K562 (cell line): ENCODE data around the gene TMPRSS7. TPM values are rescaled to one million over a fixed set of nuclear protein-coding genes. Genes with fewer than 3 reads are reported as not detected.

Experiments
- HNRNPLL ChIP-seq: fragments of 200-400 bp; formaldehyde crosslinking; IDR thresholded peaks from 2 replicates; pipeline ENCODE4 v1.6.1; 2017; ENCODE audit warnings: low read length, low read depth, mild to moderate bottlenecking; ENCODE audit not compliant: poor library complexity, severe bottlenecking
- MEF2D ChIP-seq: conservative IDR thresholded peaks from 2 replicates; pipeline ENCODE4 v1.6.1; 2016; ENCODE audit warnings: low read depth, missing genetic modification characterization, missing compliant biosample characterization
- NEUROD1 ChIP-seq: fragments of 150-350 bp; IDR thresholded peaks from 2 replicates; pipeline ENCODE4 v1.6.1; 2014; ENCODE audit warnings: borderline replicate concordance, low read length, low read depth; ENCODE audit not compliant: partially characterized antibody
- POLR2H ChIP-seq: IDR thresholded peaks from 2 replicates; pipeline ENCODE4 v1.6.1; 2016; ENCODE audit warnings: missing genetic modification characterization, low read depth, mild to moderate bottlenecking, control low read depth, missing compliant biosample characterization, moderate library complexity
- RAD21 ChIP-seq, 2 experiments: fragments of 250-450 bp in 1 of 2; fragments of 450-650 bp in 1 of 2; sonication (Bioruptor Pico) in 1 of 2; formaldehyde crosslinking in 1 of 2; IDR thresholded peaks in 1 of 2; conservative IDR thresholded peaks in 1 of 2; 2 replicates each; pipeline versions ENCODE4 v1.4.0 to v1.8.0; 2020 to 2022; ENCODE audit warnings: mild to moderate bottlenecking in 2 of 2, moderate library complexity in 1 of 2
- RBM34 ChIP-seq: fragments of 200-400 bp; formaldehyde crosslinking; IDR thresholded peaks from 2 replicates; pipeline ENCODE4 v1.6.1; 2018; ENCODE audit warnings: low read length, borderline replicate concordance; ENCODE audit not compliant: insufficient read depth
- SMC3 ChIP-seq: conservative IDR thresholded peaks from 2 replicates; pipeline ENCODE4 v1.6.1; 2011; ENCODE audit warnings: low read depth, low read length, improper control_type of control experiment; ENCODE audit not compliant: insufficient read depth
- SPI1 ChIP-seq: IDR thresholded peaks from 2 replicates; pipeline ENCODE4 v1.6.1; 2011; ENCODE audit warnings: low read depth, low read length, control low read depth, borderline replicate concordance
- ZBED1 ChIP-seq: IDR thresholded peaks from 2 replicates; pipeline ENCODE4 v1.6.1; 2014
- ZBTB1 ChIP-seq: sonication (generic); formaldehyde crosslinking; IDR thresholded peaks from 2 replicates; pipeline ENCODE4 v1.8.1; 2023; ENCODE audit warnings: missing genetic modification reagents, low read depth, mild to moderate bottlenecking, borderline replicate concordance
- ZC3H4 ChIP-seq: sonication (generic); formaldehyde crosslinking; IDR thresholded peaks from 2 replicates; pipeline ENCODE4 v1.9.0; 2021; ENCODE audit warnings: missing genetic modification reagents, borderline replicate concordance
- ZNF184 ChIP-seq: sonication (generic); formaldehyde crosslinking; IDR thresholded peaks from 2 replicates; pipeline ENCODE4 v1.5.0; 2020; ENCODE audit warnings: missing genetic modification reagents
- ZNF24 ChIP-seq: fragments of 450-650 bp; IDR thresholded peaks from 2 replicates; pipeline ENCODE4 v1.6.1; 2016
- ZZZ3 ChIP-seq: fragments of 450-650 bp; IDR thresholded peaks from 2 replicates; pipeline ENCODE4 v1.6.1; 2016; ENCODE audit warnings: antibody characterized with exemption, mild to moderate bottlenecking, moderate library complexity
- polyA plus RNA-seq, 8 experiments: library from polyadenylated mRNA; depleted of rRNA in 4 of 8; stranded (reverse) in 5 of 8; unstranded in 3 of 8; fragments of >200 nt; fragmentation: Nextera tagmentation in 2 of 8; fragmentation: Illumina TruSeq in 1 of 8; extraction: Ambion mirVana in 2 of 8; extraction: Trizol in 1 of 8; gene quantifications; 2 replicates each; pipeline versions ENCODE4 v1.2.1 to v1.2.3, GENCODE V29; 2011 to 2014; ENCODE audit warnings: inconsistent platforms in 1 of 8, missing spikeins in 1 of 8
- total RNA-seq, 7 experiments: library from RNA; depleted of rRNA in 6 of 7; stranded (reverse); fragments of >200 nt in 6 of 7; fragmentation: Illumina TruSeq in 2 of 7; extraction: Trizol in 2 of 7; gene quantifications; 2 replicates each; pipeline versions ENCODE4 v1.2.1 to v1.2.3, GENCODE V29; 2011 to 2021; ENCODE audit warnings: low replicate concordance in 1 of 7
- TF ChIP-seq, protein P1 (sequence below), 2 experiments: fragments of 450-650 bp; formaldehyde crosslinking in 1 of 2; IDR thresholded peaks; 2 replicates each; pipeline versions ENCODE4 v1.4.0 to v1.6.1; 2014 to 2020; ENCODE audit warnings: mild to moderate bottlenecking in 2 of 2, borderline replicate concordance in 1 of 2, low read depth in 1 of 2
- TF ChIP-seq, protein P2 (sequence below): fragments of 150-350 bp; IDR thresholded peaks from 2 replicates; pipeline ENCODE4 v1.6.1; 2014; ENCODE audit warnings: low read depth, mild to moderate bottlenecking, low read length, borderline replicate concordance

Gene TMPRSS7
- total and polyA plus RNA-seq, 9 of the 15 experiments (the other 6 are each of a cell fraction or from before 2014, with no cell fraction given), result not detected

DNA sequence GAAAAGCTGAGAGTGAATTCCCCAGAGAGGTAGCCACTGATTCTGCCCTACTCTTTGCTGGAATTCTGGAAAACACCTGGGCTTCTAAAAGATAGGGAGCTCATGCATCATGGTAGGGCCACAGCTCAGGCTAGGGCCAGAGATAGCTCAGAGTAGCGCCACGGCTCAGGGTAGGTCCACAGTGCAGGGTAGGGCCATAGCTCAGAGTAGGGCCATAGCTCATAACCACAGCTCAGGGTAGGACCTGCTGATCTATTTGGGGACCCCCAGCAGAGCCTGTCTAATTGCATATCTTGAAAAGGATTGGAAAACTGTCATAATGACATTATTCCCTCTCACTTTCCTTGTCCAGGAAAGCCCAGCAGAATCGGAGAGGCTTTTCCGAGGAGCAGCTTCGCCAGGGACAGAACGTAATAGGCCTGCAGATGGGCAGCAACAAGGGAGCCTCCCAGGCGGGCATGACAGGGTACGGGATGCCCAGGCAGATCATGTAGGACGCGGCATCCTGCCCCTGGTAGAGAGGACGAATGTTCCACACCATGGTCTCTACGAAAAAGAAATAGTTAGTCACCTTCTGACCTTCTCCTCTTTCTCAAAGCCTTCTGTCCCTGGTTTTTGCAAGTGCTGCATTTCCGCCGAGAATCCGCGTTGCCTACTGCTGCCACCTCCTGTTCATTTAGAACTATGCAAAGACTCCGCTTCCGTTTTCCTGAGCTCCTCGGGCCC lies 21.3 kb upstream of the TMPRSS7 start (continued):
- TF ChIP-seq, protein P1, sequence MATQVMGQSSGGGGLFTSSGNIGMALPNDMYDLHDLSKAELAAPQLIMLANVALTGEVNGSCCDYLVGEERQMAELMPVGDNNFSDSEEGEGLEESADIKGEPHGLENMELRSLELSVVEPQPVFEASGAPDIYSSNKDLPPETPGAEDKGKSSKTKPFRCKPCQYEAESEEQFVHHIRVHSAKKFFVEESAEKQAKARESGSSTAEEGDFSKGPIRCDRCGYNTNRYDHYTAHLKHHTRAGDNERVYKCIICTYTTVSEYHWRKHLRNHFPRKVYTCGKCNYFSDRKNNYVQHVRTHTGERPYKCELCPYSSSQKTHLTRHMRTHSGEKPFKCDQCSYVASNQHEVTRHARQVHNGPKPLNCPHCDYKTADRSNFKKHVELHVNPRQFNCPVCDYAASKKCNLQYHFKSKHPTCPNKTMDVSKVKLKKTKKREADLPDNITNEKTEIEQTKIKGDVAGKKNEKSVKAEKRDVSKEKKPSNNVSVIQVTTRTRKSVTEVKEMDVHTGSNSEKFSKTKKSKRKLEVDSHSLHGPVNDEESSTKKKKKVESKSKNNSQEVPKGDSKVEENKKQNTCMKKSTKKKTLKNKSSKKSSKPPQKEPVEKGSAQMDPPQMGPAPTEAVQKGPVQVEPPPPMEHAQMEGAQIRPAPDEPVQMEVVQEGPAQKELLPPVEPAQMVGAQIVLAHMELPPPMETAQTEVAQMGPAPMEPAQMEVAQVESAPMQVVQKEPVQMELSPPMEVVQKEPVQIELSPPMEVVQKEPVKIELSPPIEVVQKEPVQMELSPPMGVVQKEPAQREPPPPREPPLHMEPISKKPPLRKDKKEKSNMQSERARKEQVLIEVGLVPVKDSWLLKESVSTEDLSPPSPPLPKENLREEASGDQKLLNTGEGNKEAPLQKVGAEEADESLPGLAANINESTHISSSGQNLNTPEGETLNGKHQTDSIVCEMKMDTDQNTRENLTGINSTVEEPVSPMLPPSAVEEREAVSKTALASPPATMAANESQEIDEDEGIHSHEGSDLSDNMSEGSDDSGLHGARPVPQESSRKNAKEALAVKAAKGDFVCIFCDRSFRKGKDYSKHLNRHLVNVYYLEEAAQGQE (IDR thresholded peaks at IDR 0.05; ENCODE audit: borderline replicate concordance), result peak; percentile 31; the same call in 1 of the 2 replicates
- TF ChIP-seq, protein P1 (CRISPR knock-in tag; IDR thresholded peaks at IDR 0.05; ENCODE audit: low read depth), result no peak
- TF ChIP-seq ZNF184 (CRISPR knock-in tag) (no peak), MEF2D (tag) (no peak), ZZZ3 (no peak), RAD21 (CRISPR knock-in tag; conservative IDR thresholded peaks at IDR 0.05 in 1 of 2, IDR thresholded peaks at IDR 0.05 in 1 of 2) (peak; percentile 45 to 57), ZNF24 (no peak), ZBED1 (no peak), SMC3 (peak; percentile 45; the same call in 1 of the 2 replicates), ZC3H4 (CRISPR knock-in tag) (no peak), HNRNPLL (no peak), RBM34 (no peak), NEUROD1 (no peak), ZBTB1 (no peak), SPI1 (peak; percentile 63; the same call in 1 of the 2 replicates), POLR2H (tag) (no peak)
- TF ChIP-seq, protein P2, sequence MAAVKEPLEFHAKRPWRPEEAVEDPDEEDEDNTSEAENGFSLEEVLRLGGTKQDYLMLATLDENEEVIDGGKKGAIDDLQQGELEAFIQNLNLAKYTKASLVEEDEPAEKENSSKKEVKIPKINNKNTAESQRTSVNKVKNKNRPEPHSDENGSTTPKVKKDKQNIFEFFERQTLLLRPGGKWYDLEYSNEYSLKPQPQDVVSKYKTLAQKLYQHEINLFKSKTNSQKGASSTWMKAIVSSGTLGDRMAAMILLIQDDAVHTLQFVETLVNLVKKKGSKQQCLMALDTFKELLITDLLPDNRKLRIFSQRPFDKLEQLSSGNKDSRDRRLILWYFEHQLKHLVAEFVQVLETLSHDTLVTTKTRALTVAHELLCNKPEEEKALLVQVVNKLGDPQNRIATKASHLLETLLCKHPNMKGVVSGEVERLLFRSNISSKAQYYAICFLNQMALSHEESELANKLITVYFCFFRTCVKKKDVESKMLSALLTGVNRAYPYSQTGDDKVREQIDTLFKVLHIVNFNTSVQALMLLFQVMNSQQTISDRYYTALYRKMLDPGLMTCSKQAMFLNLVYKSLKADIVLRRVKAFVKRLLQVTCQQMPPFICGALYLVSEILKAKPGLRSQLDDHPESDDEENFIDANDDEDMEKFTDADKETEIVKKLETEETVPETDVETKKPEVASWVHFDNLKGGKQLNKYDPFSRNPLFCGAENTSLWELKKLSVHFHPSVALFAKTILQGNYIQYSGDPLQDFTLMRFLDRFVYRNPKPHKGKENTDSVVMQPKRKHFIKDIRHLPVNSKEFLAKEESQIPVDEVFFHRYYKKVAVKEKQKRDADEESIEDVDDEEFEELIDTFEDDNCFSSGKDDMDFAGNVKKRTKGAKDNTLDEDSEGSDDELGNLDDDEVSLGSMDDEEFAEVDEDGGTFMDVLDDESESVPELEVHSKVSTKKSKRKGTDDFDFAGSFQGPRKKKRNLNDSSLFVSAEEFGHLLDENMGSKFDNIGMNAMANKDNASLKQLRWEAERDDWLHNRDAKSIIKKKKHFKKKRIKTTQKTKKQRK, result no peak
